ENCODE results near the gene TCF7L1.
"Not testable (repeated sequence)": the region's sequence is repeated elsewhere in the genome, so short reads cannot be mapped to it uniquely, and the experiment has no call there.

Gene TCF7L1, protein sequence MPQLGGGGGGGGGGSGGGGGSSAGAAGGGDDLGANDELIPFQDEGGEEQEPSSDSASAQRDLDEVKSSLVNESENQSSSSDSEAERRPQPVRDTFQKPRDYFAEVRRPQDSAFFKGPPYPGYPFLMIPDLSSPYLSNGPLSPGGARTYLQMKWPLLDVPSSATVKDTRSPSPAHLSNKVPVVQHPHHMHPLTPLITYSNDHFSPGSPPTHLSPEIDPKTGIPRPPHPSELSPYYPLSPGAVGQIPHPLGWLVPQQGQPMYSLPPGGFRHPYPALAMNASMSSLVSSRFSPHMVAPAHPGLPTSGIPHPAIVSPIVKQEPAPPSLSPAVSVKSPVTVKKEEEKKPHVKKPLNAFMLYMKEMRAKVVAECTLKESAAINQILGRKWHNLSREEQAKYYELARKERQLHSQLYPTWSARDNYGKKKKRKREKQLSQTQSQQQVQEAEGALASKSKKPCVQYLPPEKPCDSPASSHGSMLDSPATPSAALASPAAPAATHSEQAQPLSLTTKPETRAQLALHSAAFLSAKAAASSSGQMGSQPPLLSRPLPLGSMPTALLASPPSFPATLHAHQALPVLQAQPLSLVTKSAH

DNA sequence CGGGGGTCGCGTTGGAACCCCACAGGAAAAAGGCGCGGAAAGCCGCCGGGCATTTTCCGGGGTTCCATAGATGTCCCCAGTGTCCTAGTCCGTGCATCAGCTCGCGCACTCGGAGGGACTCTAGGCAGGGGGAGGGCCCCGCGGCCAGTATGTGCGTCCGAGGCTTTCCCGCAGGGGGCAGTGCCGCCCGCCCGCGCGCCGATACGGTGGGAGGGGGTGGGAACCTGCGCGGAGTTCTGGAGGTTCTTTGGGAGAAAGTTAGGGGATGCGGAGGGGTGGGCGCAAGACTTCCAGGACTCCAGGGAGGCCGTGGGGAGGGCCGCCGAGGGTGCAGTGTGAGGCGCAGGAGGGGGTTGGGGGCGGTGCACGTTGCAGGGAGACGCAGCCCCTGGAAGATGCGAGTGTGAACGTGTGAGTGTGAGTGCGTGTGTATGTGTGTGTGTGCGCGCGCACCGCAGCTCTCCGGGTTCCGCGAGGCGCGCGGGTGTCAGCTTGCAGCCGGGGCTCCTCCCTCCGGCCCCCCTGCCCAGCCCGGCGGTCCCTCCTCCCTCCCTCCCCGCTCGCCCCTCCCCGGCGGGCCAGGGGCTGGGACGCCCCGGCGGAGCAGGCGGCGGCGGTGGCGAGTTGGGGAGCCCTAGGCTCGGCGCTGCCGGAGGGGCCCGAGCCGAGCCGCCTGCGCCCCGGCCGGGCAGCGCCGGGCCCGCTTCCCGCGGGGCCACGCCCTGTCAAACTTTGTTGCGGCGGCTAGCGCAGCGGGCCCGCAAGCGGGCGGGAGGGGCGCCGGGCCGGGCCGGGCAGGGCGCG, at the start of gene TCF7L1:
TCF7L1 (plus strand) TSS at position 559 of the 804 bp plus-strand sequence. CDS start 293 bp downstream, outside the sequence.
- no peak for DNase-seq (ENCODE audit: low read depth in 2 of 2)

DNA sequence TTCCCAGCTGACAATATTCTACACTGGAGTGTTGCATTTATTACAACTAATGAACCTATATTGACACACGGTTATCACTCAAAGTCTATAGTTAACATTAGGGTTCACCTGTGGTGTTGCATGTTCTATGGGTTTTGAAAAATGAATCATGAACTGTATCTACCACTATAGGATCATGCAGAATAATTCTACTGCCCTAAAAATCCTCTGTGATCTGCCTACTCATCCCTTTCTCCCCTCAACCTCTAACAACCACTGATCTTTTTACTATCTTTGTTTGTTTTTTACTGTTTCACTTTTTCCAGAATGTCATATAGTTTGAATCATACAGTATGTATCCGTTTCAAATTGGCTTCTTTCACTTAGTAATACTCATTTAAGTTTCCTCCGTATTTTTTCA, 47.6 kb upstream of the TCF7L1 start:
- no peak for DNase-seq (ENCODE audit: low read depth in 2 of 2)

DNA sequence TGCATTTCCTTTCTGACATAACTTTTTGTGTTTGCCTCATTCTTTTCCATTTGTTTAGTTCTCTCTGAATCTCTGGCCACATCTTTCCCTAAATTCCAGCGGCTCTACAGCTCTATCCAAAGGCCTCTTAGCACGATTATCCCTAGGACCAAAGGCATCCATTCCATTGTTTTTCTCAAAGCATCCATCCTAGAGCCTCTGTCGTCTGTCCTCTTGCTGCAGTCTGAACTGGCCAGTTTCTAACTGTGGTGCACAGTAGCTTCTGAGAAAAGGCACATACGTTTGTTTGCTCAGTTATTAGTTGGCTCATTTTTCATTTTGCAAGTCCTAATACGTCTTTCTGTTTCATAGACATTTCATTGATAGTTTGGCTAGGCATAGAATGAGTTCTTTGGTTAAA, 45.7 kb upstream of the TCF7L1 start:
- no peak for DNase-seq (ENCODE audit: low read depth in 2 of 2)

DNA sequence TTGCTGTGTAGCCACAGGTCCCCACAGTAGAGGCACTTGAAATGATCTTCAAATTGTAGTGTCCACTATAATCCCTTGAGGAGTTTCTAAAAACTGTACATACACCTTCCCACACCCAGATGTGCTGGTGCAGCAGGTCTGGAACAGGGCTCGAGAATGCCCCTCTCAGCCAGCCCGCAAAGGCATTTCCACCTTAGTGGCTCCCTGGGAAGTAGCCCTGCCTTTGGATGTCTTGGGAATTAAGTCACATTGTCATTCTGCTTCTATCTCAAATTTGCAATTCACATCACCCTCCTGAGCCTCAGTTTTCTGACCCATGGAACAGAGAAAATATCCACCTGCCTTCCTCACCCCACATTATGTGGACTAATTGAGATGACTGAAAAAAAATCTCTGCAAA, 44.3 kb upstream of the TCF7L1 start:
- no peak for DNase-seq (ENCODE audit: low read depth in 2 of 2)

GRCh38 chr2:85089585-85089984, 43.6 kb upstream of the TCF7L1 start:
- no peak for DNase-seq (ENCODE audit: low read depth in 2 of 2)

GRCh38 chr2:85091838-85092237, 41.4 kb upstream of the TCF7L1 start:
- DNase-seq (ENCODE audit: low read depth in 2 of 2) = no peak

DNA sequence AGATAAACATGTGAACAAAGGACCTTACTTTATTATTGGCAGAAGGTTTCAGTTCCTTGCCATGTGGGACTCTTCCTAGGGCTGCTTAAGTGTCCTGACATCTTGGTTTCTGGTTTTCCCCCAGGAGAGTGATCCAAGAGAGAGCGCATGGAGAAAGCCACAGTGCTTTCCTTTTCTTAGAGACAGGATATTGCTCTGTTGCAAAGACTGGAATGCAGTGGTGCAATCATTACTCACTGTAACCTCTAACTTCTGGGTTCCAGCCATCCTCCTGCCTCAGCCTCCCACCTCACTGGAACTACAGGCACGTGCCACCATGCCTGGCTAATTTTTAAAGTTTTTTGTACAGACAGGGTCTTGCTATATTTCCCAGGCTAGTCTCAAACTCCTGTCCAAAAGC, 38.1 kb upstream of the TCF7L1 start:
- DNase-seq (ENCODE audit: low read depth in 2 of 2) = no peak

DNA sequence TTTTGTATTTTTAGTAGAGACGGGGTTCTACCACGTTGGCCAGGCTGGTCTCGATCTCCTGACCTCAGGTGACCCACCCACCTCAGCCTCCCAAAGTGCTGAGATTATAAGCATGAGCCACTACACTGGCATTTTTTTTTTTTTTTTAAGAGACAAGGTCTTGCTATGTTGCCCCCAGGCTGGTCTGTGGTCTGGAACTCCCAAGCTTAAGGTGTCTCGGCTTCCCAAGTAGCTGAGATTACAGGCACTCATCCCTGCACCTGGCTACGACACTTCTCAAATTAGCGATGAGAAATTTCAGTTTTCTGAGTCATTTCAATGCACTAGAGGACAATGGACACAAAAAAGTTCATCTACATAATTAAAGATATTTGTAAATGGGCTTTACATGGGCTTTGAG, 36.6 kb upstream of the TCF7L1 start:
- DNase-seq (ENCODE audit: low read depth in 2 of 2) = no peak

DNA sequence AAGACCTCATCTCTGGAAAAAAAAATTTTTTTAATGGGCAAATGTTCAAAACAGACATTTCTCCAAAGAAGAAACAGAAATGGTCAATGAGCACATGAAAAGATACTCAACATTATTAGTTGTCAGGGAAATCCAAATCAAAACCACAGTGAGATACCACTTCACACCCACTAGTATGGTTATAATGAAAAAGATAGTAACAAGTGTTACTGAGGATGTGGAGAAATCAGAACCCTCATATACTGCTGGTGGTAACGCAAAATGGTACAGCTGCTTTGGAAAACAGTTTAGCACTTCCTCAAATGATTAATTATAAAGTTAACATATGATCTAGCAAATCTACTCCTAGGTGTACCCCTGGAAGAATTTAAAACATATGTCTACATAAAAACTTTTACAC, 29.0 kb upstream of the TCF7L1 start:
- DNase-seq (ENCODE audit: low read depth in 2 of 2) = no peak

GRCh38 chr2:85106489-85107180, 26.6 kb upstream of the TCF7L1 start:
- no peak for DNase-seq (ENCODE audit: low read depth in 2 of 2)

DNA sequence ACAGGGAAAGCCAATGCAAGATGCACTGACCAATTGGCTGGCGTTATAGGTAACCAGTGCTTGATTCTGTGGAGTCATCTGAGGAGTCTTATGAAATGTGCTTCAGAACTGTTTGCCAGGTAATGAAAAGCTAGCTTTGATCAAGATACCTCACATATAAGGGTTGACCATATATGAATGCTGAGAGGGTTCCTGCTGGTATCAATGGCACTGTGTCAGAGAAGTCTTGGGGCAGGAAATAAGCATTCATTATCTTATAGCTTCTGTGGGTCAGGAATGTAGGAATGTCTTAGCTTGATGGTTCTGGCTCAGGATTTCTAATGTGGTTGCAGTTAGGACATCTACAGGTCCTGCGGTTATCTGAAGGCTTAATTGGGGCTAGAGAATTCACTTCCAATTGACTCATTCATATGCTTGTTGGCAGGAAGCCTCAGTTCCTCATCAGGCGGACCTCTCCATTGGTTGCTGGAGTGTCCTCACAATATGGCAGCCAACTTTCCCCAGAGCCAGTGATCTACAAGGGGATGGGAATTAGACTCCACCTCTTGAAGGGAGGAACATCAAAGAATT, 22.1 kb upstream of the TCF7L1 start:
- no peak for DNase-seq (ENCODE audit: low read depth in 2 of 2)

GRCh38 chr2:85111819-85112281, 21.3 kb upstream of the TCF7L1 start:
- no peak for DNase-seq (ENCODE audit: low read depth in 2 of 2)

DNA sequence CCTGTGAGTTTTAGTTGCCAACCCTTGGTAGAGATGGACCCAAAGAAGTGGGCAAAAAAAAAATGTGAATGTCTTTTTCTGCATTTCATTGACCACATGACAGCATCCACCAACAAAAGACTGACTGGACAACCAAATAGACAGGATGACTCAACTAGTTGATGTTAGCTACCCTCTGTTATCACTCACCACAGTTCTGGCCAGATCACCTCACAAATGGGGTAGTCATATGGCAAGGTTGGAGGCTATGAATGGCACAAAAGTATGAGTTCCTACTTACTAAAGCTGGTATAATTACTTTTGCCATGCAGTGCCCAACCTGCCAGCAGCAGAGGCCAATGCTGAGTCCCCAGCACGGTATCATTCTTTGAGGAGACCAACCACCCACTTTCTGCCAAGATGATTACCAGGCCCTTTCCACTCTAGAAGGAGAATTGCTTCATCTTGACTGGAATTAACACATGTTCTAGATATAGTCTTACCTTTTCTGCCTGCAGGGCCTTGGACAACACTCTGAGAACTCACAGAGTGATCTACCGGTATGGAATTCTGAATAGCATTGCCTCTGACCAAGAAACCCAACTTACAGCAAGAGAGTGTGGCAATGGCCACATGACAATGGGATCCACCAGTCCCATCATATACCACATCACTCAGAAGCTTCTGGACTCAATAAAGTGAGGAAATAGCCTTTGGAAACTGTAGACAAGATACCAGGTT, 20.1 kb upstream of the TCF7L1 start:
- DNase-seq (ENCODE audit: low read depth in 2 of 2) = no peak

- DNase-seq (ENCODE audit: low read depth in 2 of 2) = no peak
Measured at GRCh38 chr2:85114586-85115330, 18.4 kb upstream of the TCF7L1 start.

- no peak for DNase-seq (ENCODE audit: low read depth in 2 of 2)
Measured at GRCh38 chr2:85116207-85116606, 17.0 kb upstream of the TCF7L1 start.

DNA sequence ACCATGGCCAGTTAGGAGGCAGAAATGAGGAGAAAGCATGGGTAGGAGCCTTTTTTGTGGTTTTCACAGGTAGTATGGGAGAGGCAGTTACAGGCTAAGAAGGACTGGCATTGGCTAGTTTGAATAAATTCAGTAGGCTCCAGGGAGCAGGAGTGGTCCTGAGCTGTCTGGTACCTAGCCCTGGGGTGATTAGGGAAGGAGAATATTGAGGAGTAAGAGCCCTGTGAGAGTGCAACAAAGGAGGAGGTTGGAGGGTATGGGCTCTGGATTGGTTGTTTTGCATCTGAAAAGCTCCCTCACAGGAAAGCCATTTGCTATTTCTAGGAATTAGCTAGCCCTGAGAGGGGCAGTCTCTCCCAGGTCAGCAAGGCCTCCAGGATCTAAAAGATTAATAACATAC, 13.3 kb upstream of the TCF7L1 start:
- DNase-seq (ENCODE audit: low read depth in 2 of 2) = no peak

GRCh38 chr2:85120363-85120762, 12.8 kb upstream of the TCF7L1 start:
- DNase-seq (ENCODE audit: low read depth in 2 of 2) = no peak

GRCh38 chr2:85126462-85126861, 6.7 kb upstream of the TCF7L1 start:
- DNase-seq (ENCODE audit: low read depth in 2 of 2) = not testable (repeated sequence)

DNA sequence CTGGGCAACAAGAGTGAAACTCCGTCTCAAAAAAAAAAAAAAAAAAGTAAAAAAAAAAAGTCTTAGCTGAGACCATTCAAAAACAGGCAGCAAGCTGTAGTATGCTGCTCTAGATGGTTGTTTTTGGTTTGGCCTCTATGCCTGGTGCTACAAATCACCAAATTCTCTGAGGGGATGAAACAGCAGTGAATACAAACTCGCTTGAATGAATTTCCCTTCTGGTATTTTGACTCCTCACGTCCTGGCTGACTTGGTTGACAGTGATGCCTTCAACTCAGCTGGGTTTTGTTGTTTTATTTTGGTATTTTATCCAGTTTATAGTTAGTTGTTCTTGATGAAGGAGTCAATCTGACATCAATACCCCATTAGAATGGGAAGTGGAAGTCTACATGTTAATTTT, 3.3 kb upstream of the TCF7L1 start:
- DNase-seq (ENCODE audit: low read depth in 2 of 2) = no peak

DNA sequence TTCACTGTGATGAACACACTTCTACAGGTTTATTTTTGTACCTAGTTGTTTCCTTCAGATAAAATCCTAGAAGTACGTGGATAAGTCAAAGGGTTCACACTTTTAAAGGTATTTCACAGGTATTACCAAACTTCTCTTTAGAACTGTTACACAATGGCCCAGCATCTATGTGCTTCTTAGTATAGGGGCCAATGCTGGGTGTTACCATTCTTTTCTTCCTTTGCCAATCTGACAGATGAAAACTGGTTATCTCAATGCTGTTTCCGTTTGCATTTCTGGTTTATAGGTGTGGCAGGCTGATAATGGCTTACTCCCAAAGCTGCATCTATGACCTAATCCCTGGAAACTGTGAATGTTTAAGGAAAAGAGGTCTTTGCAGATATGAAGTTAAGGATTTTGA, 2.8 kb upstream of the TCF7L1 start:
- DNase-seq (ENCODE audit: low read depth in 2 of 2) = no peak

All from stimulated activated CD8-positive, alpha-beta memory T cell treated with anti-CD3 and anti-CD28 coated beads, Interleukin-7, amount 100 ng/mL, for 4 hours (primary cell).